Natural killer cell (primary cell): Measurements from ENCODE around the gene PRRX1. TPM values are rescaled to one million over a fixed set of nuclear protein-coding genes. Genes with fewer than 3 reads are reported as not detected.

Experiments used
- ATAC-seq, 3 donors: fragments of 150-1000 bp in 2 of 3; fragments of 200-7000 bp in 1 of 3; cut with Tn5 transposase; 1 replicate in 1 of 3; 2 replicates in 2 of 3; pipeline ENCODE4 v1.10.0; 2021; ENCODE audit warnings: mild to moderate bottlenecking in 2 of 3, moderate library complexity in 2 of 3
- DNase-seq, 2 donors: peaks; one replicate each; pipeline versions ENCODE4 v3.0.0 to v3.0.0-alpha.2; 2013 to 2021; ENCODE audit warnings: mixed read lengths in 1 of 2
- H3K27ac ChIP-seq: one replicate; pipeline ENCODE4 v1.5.1; 2013; ENCODE audit warnings: mild to moderate bottlenecking, low read length
- H3K27me3 ChIP-seq: one replicate; pipeline ENCODE4 v1.6.1; 2013; ENCODE audit warnings: low read length; ENCODE audit not compliant: control insufficient read depth, insufficient read depth
- H3K36me3 ChIP-seq: one replicate; pipeline ENCODE4 v1.6.1; 2013; ENCODE audit warnings: low read length; ENCODE audit not compliant: control insufficient read depth, insufficient read depth
- H3K4me1 ChIP-seq: one replicate; pipeline ENCODE4 v1.6.1; 2013; ENCODE audit warnings: low read length; ENCODE audit not compliant: control insufficient read depth, insufficient read depth
- H3K4me3 ChIP-seq: one replicate; pipeline ENCODE4 v1.5.1; 2013; ENCODE audit warnings: low read length
- H3K9me3 ChIP-seq: one replicate; pipeline ENCODE4 v1.6.1; 2013; ENCODE audit warnings: low read length; ENCODE audit not compliant: control insufficient read depth, insufficient read depth
- H3K27ac Mint-ChIP-seq, 2 donors: one replicate each; pipeline ENCODE4 v1.8.0; 2022; ENCODE audit warnings: mild to moderate bottlenecking in 2 of 2, mixed read lengths in 2 of 2, moderate library complexity in 1 of 2
- H3K27me3 Mint-ChIP-seq, 2 donors: one replicate each; pipeline ENCODE4 v1.8.0; 2022; ENCODE audit warnings: low read depth in 2 of 2, mixed read lengths in 2 of 2
- H3K36me3 Mint-ChIP-seq: one replicate; pipeline ENCODE4 v1.8.0; 2022; ENCODE audit warnings: mixed read lengths
- H3K4me1 Mint-ChIP-seq, 2 donors: one replicate each; pipeline ENCODE4 v1.8.0; 2022; ENCODE audit warnings: mixed read lengths in 2 of 2
- H3K4me3 Mint-ChIP-seq: one replicate; pipeline ENCODE4 v1.8.0; 2022; ENCODE audit warnings: mild to moderate bottlenecking, moderate library complexity, mixed read lengths
- H3K9me3 Mint-ChIP-seq, 2 donors: one replicate each; pipeline ENCODE4 v1.8.0; 2022; ENCODE audit warnings: mixed read lengths in 2 of 2
- WGBS: methylation state at CpG from one replicate; pipeline ENCODE4 v1.1.7; 2013; ENCODE audit warnings: missing lambda C conversion rate; ENCODE audit not compliant: insufficient coverage; 5-methylcytosine and 5-hydroxymethylcytosine counted together
- intact Hi-C: fragments of 100-400 bp; cut with micrococcal nuclease; formaldehyde crosslinking; loops from one replicate; pipeline ENCODE4 v1.14.2; 2022
- total RNA-seq, 4 donors: library from RNA; stranded (reverse); fragments of 120-200 nt in 1 of 4; gene quantifications; one replicate each; pipeline versions ENCODE4 v1.2.3 to v1.2.4, GENCODE V29; 2013 to 2022
- TF ChIP-seq, protein P1 (sequence below): fragments of 200-600 bp; IDR thresholded peaks from one replicate; pipeline ENCODE4 v1.8.0; 2022; ENCODE audit warnings: antibody characterized with exemption

The PRRX1 gene
- total RNA-seq, 3 donors from 2014 or later (not counting 1 experiment from before 2014, with no cell fraction given): not detected

DNA sequence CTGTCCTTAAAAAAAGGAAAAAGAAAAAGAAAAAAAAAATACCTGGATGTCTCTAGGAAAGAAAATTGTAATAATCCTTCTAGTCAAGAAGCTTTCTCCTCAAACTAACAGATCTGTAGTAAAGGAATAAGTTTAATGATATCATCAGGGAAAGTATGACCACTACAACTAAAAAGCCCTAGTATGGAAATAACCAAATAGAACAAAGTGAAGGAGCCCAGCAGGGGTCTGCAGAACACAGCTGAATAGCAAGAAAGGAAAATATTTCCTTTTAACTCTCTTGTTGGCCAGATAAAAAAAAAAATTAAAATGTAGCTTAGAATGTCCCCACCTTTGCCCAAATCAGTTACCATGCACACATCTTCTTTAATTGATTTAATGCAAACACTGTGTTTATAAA lies 43.2 kb downstream of the PRRX1 start:
- H3K36me3 ChIP-seq: no peaks in the 10 kb centered on the region
- Mint-ChIP-seq H3K27me3 (peaks cover 0 to 3% of the 10 kb centered on the region in 2 donors), H3K36me3 (no peaks in the 10 kb centered on the region), H3K4me1 (no peaks in the 10 kb centered on the region), H3K27ac (no peak overlapping the region), H3K4me3 (no peak overlapping the region), H3K9me3 (no peaks in the 10 kb centered on the region)
- no peaks in the 10 kb centered on the region for H3K27me3 ChIP-seq
- H3K4me1 ChIP-seq: no peaks in the 10 kb centered on the region
- ATAC-seq (no peak), DNase-seq (no peak)
- TF ChIP-seq, protein P1, sequence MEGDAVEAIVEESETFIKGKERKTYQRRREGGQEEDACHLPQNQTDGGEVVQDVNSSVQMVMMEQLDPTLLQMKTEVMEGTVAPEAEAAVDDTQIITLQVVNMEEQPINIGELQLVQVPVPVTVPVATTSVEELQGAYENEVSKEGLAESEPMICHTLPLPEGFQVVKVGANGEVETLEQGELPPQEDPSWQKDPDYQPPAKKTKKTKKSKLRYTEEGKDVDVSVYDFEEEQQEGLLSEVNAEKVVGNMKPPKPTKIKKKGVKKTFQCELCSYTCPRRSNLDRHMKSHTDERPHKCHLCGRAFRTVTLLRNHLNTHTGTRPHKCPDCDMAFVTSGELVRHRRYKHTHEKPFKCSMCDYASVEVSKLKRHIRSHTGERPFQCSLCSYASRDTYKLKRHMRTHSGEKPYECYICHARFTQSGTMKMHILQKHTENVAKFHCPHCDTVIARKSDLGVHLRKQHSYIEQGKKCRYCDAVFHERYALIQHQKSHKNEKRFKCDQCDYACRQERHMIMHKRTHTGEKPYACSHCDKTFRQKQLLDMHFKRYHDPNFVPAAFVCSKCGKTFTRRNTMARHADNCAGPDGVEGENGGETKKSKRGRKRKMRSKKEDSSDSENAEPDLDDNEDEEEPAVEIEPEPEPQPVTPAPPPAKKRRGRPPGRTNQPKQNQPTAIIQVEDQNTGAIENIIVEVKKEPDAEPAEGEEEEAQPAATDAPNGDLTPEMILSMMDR: no peak
- H3K9me3 ChIP-seq: no peaks in the 10 kb centered on the region
- no peak overlapping the region for H3K4me3 ChIP-seq
- intact Hi-C loops: no loop called here
- H3K27ac ChIP-seq: no peak overlapping the region

DNA sequence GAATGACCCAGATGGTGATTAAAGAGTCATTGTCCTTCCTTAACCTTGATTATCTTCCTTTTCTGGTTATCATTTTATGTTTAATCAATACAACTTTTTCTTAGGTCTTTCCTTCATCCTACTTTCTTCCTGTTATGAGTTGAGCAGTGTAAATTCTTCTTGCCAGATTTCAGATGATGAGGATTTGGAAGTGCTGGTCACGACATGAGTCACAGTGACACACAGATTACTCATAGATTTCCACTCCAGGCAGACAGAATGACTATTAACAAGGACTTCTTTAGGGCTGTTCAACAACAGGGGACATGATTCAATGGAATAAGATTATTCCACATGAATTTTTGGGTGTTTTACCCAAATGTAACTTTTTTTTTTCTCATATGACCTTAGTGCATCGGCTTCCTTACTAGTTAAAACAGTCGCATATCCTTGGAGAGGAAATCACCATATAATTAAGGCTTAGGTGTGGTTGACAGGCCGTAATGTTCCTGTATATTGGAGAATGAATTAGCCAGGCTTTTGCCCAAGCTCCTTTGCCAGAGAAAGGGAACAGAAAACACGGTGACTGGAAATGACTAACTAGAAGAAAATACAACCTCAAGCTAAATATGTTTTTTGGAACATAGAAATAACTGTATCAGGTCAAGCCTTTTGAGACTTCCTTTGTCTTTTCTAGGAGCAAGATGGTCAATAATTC lies 44.2 kb downstream of the PRRX1 start:
- H3K27ac Mint-ChIP-seq: no peak overlapping the region
- H3K27me3 Mint-ChIP-seq: peaks cover 0 to 3% of the 10 kb centered on the region in 2 donors
- intact Hi-C loops: no loop called here
- Histone ChIP-seq H3K27ac (no peak overlapping the region), H3K4me3 (no peak overlapping the region), H3K36me3 (no peaks in the 10 kb centered on the region), H3K27me3 (no peaks in the 10 kb centered on the region), H3K4me1 (no peaks in the 10 kb centered on the region), H3K9me3 (no peaks in the 10 kb centered on the region)
- no peaks in the 10 kb centered on the region for H3K9me3 Mint-ChIP-seq
- TF ChIP-seq, protein P1: no peak
- H3K4me1 Mint-ChIP-seq: no peaks in the 10 kb centered on the region
- no peaks in the 10 kb centered on the region for H3K36me3 Mint-ChIP-seq
- ATAC-seq: no peak
- no peak for DNase-seq
- 98% methylated on average over 4 of the region's 5 CpGs for WGBS
- no peak overlapping the region for H3K4me3 Mint-ChIP-seq

DNA sequence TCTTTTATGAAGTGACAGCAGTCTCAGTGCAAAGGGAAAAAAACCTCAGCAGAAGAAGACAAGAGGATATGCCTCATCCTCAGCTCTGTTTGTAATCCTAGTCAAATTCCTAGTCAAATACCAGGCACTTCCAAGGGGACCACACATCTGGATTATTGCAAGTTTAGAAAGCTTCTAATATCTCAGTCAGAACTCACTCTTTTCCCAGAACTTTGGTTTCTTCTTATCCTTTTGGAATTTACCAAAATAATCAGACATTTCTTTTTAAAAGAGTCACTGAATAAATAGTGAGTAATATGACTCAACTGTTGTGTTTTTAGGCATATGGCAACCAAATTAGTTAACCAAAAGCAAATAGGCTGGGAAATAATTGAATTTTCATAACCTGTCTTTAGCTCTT lies 47.8 kb downstream of the PRRX1 start:
- DNase-seq (no peak), ATAC-seq (no peak)
- no peaks in the 10 kb centered on the region for H3K9me3 ChIP-seq
- H3K27me3 ChIP-seq: no peaks in the 10 kb centered on the region
- no peak overlapping the region for H3K27ac ChIP-seq
- H3K4me1 ChIP-seq: no peaks in the 10 kb centered on the region
- no peaks in the 10 kb centered on the region for H3K4me1 Mint-ChIP-seq
- TF ChIP-seq, protein P1: no peak
- intact Hi-C loops: no loop called here
- no peak overlapping the region for H3K4me3 ChIP-seq
- no peaks in the 10 kb centered on the region for H3K36me3 Mint-ChIP-seq
- H3K4me3 Mint-ChIP-seq: no peak overlapping the region
- no peak overlapping the region for H3K27ac Mint-ChIP-seq
- peaks cover under 1 to 2% of the 10 kb centered on the region in 2 donors for H3K27me3 Mint-ChIP-seq
- H3K9me3 Mint-ChIP-seq: no peaks in the 10 kb centered on the region
- H3K36me3 ChIP-seq: no peaks in the 10 kb centered on the region

DNA sequence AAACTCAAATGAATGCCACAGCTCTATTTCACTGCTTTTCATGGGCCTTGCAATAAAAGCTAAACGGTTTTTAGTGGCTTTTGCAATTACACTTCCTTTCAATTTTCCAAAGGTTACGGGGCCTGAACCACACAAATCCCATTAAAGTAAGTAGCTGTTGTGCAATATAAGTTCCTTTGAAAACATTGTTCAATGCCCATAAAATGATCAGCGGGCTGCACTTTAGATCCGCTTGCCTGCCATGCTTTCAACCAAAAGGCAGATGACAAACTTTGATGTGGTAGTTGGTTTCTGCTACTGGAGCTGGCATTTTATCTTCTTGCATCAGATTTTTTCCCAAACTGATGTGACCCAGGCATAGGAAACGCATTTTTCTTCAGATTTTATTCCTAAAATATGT lies 50.2 kb downstream of the PRRX1 start:
- ATAC-seq: no peak
- no peaks in the 10 kb centered on the region for H3K9me3 Mint-ChIP-seq
- H3K4me1 Mint-ChIP-seq: no peaks in the 10 kb centered on the region
- H3K9me3 ChIP-seq: no peaks in the 10 kb centered on the region
- no peaks in the 10 kb centered on the region for H3K36me3 ChIP-seq
- no peak overlapping the region for H3K27ac ChIP-seq
- no peaks in the 10 kb centered on the region for H3K27me3 ChIP-seq
- H3K4me3 ChIP-seq: no peak overlapping the region
- H3K36me3 Mint-ChIP-seq: no peaks in the 10 kb centered on the region
- TF ChIP-seq, protein P1: no peak
- H3K4me1 ChIP-seq: no peaks in the 10 kb centered on the region
- intact Hi-C loops: no loop called here
- whole genome bisulfite sequencing: 81% methylated on average over 5 of the region's 5 CpGs
- H3K27me3 Mint-ChIP-seq: peaks cover 5 to 7% of the 10 kb centered on the region in 2 donors
- H3K27ac Mint-ChIP-seq: no peak overlapping the region
- no peak for DNase-seq
- no peak overlapping the region for H3K4me3 Mint-ChIP-seq
